Glutamatergic neuron (in vitro differentiated cells): ENCODE measurements around the gene STX10. TPM values are rescaled to one million over a fixed set of nuclear protein-coding genes. Genes with fewer than 3 reads are reported as not detected.

ENCODE experiments used
- DNase-seq: peaks from one replicate; pipeline ENCODE4 v3.0.0; 2022
- H3K27ac Mint-ChIP-seq: one replicate; pipeline ENCODE4 v1.8.0; 2020; ENCODE audit warnings: mild to moderate bottlenecking, mixed read lengths, inconsistent platforms; ENCODE audit not compliant: unreplicated experiment
- H3K27me3 Mint-ChIP-seq: one replicate; pipeline ENCODE4 v1.8.0; 2020; ENCODE audit warnings: mild to moderate bottlenecking, moderate library complexity, mixed read lengths, inconsistent platforms; ENCODE audit not compliant: unreplicated experiment
- H3K36me3 Mint-ChIP-seq: one replicate; pipeline ENCODE4 v1.8.0; 2020; ENCODE audit warnings: mild to moderate bottlenecking, mixed read lengths, inconsistent platforms; ENCODE audit not compliant: unreplicated experiment
- H3K4me1 Mint-ChIP-seq: one replicate; pipeline ENCODE4 v1.8.0; 2020; ENCODE audit warnings: mild to moderate bottlenecking, low read depth, mixed read lengths, inconsistent platforms; ENCODE audit not compliant: unreplicated experiment
- H3K4me3 Mint-ChIP-seq: one replicate; pipeline ENCODE4 v1.8.0; 2020; ENCODE audit warnings: mild to moderate bottlenecking, mixed read lengths, inconsistent platforms; ENCODE audit not compliant: unreplicated experiment
- H3K9me3 Mint-ChIP-seq: one replicate; pipeline ENCODE4 v1.8.0; 2020; ENCODE audit warnings: mild to moderate bottlenecking, moderate library complexity, mixed read lengths, inconsistent platforms; ENCODE audit not compliant: unreplicated experiment
- total RNA-seq: library from RNA; stranded (reverse); fragmentation: NEBNext Ultra II Directional; extraction: Animal tissue kit (Norgen Biotek cat#: 25700); gene quantifications from one replicate; pipeline ENCODE4 v1.2.1, GENCODE V29; 2021; ENCODE audit not compliant: unreplicated experiment
- TF ChIP-seq, protein P1 (sequence below): fragments of 200-600 bp; sonication (generic); IDR thresholded peaks from one replicate; pipeline ENCODE4 v1.5.0; 2021; ENCODE audit not compliant: partially characterized antibody, unreplicated experiment

The STX10 gene
- total RNA-seq, 1 donor from 2014 or later: 17.2 TPM

DNA sequence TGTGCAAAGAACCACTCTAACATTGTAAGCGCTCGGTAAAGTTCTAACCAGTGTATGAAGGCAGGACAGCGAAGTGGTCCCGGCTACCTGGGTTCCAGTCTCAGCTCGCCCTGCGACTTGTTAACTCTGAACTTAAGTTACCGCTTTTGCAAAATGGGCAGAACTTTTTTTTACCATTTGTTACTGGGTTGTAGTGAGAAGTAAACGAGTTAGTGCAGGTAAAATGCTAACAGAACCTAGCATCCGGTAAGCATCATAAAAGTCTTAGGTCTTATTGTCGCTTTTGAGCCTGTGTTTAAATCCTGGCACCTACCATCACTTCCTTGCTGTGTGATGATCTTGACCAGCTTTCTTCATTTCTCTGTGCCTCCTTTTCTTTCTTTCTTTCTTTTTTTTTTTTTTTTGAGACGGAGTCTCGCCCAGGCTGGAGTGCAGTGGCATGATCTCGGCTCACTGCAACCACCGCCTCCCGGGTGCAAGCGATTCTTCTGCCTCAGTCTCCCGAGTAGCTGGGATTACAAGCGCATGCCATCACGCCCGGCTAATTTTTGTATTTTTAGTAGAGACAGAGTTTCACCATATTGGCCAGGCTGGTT, 32.9 kb downstream of the STX10 start:
- H3K9me3 Mint-ChIP-seq: peaks cover 13% of the 10 kb centered on the region
- DNase-seq: no peak
- H3K36me3 Mint-ChIP-seq: no peaks in the 10 kb centered on the region

DNA sequence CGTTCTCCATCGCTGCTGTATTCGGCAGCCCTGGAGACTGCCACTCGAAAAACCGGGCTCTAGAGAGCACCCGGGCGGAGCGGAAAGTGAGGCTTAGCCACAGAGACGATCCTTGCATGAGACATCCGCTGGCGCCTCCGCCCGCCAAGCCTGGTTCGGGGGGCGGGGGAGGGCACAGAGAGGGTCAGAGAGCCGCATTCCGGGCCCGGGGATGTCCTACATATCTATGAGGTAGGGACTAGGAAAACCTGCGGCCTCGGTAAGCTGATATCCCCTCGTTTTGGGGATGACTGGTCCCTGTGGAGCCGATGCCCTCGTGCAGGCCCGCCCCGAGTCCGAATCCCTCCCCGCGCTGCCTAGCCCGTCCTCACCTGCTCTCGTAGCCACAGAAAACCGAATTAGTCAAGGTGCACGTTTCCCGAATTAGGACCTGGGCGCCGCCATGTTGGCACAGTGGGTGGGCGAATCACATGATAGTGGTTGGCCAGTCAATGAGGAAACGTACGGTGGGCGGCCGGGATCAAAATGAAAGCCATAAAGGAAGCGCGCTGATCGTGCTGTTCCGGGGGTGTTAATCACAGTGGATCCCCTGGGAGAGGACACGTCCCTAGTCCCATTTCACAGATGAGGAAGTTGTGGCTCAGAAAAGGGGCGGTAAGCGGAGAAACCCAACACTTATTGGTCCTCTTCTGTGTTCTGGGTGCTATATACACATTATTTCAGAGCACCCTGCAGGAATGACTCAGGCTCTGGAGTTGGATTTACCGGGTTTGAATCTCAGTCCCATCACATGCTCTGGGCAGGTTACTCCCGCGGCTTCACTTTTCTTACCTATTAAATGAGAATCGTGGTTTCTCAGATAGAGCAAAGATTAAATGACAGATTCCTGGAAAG, 33.6 kb downstream of the STX10 start, which contains the start of gene TRMT1:
TRMT1 (minus strand) TSS at position 459 of the 894 bp plus-strand sequence; CDS start at position 118, 341 bp downstream.
- Mint-ChIP-seq H3K4me3 (peak within 1 kb of the TSS; percentile 94), H3K27me3 (peaks cover 11% of the 10 kb centered on the region), H3K4me1 (peaks cover 15% of the 10 kb centered on the region), H3K27ac (peak within 1 kb of the TSS; percentile 91), H3K9me3 (peaks cover 12% of the 10 kb centered on the region), H3K36me3 (no peaks in the 10 kb centered on the region)
- DNase-seq: peak; percentile 91
- TF ChIP-seq, protein P1, sequence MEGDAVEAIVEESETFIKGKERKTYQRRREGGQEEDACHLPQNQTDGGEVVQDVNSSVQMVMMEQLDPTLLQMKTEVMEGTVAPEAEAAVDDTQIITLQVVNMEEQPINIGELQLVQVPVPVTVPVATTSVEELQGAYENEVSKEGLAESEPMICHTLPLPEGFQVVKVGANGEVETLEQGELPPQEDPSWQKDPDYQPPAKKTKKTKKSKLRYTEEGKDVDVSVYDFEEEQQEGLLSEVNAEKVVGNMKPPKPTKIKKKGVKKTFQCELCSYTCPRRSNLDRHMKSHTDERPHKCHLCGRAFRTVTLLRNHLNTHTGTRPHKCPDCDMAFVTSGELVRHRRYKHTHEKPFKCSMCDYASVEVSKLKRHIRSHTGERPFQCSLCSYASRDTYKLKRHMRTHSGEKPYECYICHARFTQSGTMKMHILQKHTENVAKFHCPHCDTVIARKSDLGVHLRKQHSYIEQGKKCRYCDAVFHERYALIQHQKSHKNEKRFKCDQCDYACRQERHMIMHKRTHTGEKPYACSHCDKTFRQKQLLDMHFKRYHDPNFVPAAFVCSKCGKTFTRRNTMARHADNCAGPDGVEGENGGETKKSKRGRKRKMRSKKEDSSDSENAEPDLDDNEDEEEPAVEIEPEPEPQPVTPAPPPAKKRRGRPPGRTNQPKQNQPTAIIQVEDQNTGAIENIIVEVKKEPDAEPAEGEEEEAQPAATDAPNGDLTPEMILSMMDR: no peak

More for the DNA sequence above, 32.9 kb downstream of the STX10 start:
- Mint-ChIP-seq H3K4me3 (peak overlapping the region; percentile 94), H3K4me1 (peaks cover 15% of the 10 kb centered on the region), H3K27me3 (peaks cover 11% of the 10 kb centered on the region), H3K27ac (peak overlapping the region; percentile 91)
- TF ChIP-seq, protein P1: no peak

DNA sequence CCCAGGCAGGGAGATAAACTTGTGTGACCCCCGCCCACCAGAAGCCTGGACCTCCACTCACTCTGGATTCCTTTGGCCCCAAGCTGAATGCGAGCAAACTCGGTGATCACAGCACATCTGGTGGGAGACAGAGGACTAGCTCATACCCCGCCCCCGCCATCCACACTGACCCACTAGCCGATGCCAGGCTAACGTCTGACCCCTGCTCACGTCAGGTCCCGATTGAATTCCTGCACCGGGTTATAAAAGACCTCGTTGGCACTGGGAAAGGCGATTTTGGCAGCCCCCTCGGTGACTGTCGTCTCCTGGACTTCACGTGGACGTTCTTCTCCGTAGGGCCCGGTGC, 34.3 kb downstream of the STX10 start:
- TF ChIP-seq, protein P1: no peak
- peaks cover 12% of the 10 kb centered on the region for H3K9me3 Mint-ChIP-seq
- H3K27me3 Mint-ChIP-seq: peaks cover 11% of the 10 kb centered on the region
- no peak overlapping the region for H3K27ac Mint-ChIP-seq
- H3K36me3 Mint-ChIP-seq: no peaks in the 10 kb centered on the region
- peaks cover 13% of the 10 kb centered on the region for H3K4me1 Mint-ChIP-seq
- DNase-seq: no peak
- peak overlapping the region; percentile 94 for H3K4me3 Mint-ChIP-seq

DNA sequence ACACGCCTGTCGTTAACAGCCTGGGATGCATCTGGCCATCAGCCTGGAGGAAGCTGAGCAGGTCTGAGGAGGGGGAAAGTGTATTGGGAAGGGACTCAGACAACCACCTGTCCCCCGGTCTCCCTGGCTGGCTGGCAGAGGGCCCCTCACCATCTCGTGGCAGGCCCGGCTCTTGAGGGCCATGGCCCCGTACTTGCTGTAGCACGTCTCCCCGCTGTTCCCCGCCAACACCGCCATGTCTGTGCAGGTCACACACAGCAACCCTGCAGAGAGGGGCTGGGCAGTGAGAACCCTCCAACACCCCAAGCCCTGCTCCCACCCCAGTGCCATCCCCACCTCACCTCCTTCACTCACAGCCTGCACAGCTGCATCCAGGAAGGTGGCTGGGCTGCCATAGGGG, 37.6 kb downstream of the STX10 start:
- Mint-ChIP-seq H3K4me1 (peaks cover 6% of the 10 kb centered on the region), H3K27me3 (peaks cover 4% of the 10 kb centered on the region), H3K4me3 (no peak overlapping the region), H3K27ac (no peak overlapping the region), H3K9me3 (peaks cover 7% of the 10 kb centered on the region), H3K36me3 (no peaks in the 10 kb centered on the region)
- TF ChIP-seq, protein P1: no peak
- no peak for DNase-seq
